Type B pancreatic cell (in vitro differentiated cells): ENCODE measurements around the gene LRFN5. TPM values are rescaled to one million over a fixed set of nuclear protein-coding genes. Genes with fewer than 3 reads are reported as not detected.
"Not testable (repeated sequence)": the region's sequence is repeated elsewhere in the genome, so short reads cannot be mapped to it uniquely, and the experiment has no call there.

Experiments
- DNase-seq: peaks from one replicate; pipeline ENCODE4 v3.0.0; 2021; ENCODE audit warnings: mixed read lengths; ENCODE audit not compliant: unreplicated experiment; ENCODE audit errors: extremely low spot score
- H3K27ac Mint-ChIP-seq: 2 replicates; pipeline ENCODE4 v1.8.0; 2021; ENCODE audit warnings: mild to moderate bottlenecking, mixed read lengths
- H3K27me3 Mint-ChIP-seq: 2 replicates; pipeline ENCODE4 v1.8.0; 2021; ENCODE audit warnings: mixed read lengths
- H3K36me3 Mint-ChIP-seq: 2 replicates; pipeline ENCODE4 v1.8.0; 2021; ENCODE audit warnings: mixed read lengths
- H3K4me1 Mint-ChIP-seq: one replicate; pipeline ENCODE4 v1.8.0; 2021; ENCODE audit warnings: mixed read lengths; ENCODE audit not compliant: unreplicated experiment
- H3K4me3 Mint-ChIP-seq: 2 replicates; pipeline ENCODE4 v1.8.0; 2021; ENCODE audit warnings: mild to moderate bottlenecking, mixed read lengths
- H3K9me3 Mint-ChIP-seq: 2 replicates; pipeline ENCODE4 v1.8.0; 2021; ENCODE audit warnings: mixed read lengths
- total RNA-seq: library from RNA; stranded (reverse); gene quantifications from 2 replicates; pipeline ENCODE4 v1.2.1, GENCODE V29; 2021; ENCODE audit warnings: low replicate concordance
- TF ChIP-seq, protein P1 (sequence below): fragments of 200-600 bp; sonication (generic); conservative IDR thresholded peaks from 2 replicates; pipeline ENCODE4 v1.5.0; 2021; ENCODE audit warnings: antibody characterized with exemption, mild to moderate bottlenecking

The LRFN5 gene
- total RNA-seq, 1 donor from 2014 or later, result 4.6 TPM

DNA sequence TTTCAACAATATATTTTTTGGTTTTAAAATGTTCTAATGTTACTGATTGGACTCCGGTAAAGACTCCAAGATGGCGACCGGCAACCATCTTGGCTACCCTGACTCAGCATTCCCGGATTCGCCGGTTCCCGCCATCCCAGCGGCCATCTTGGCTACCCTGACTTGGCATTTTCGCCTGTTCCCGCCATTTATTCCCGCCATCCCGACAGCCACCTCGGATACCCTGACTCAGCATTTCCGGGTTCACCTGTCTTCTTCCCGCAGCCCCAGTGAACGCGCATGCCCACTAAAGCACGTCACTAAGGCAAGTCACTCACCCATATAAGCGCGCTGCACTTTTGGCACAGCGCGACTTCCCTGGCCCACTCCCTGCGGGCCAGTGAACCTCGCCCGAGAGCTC, 9.0 kb upstream of the LRFN5 start:
- Mint-ChIP-seq H3K27me3 (peaks cover 8% of the 10 kb centered on the region), H3K36me3 (peaks cover 3% of the 10 kb centered on the region), H3K27ac (peak overlapping the region; percentile 68), H3K9me3 (peaks cover 4% of the 10 kb centered on the region), H3K4me3 (peak overlapping the region; percentile 58), H3K4me1 (peaks cover 4% of the 10 kb centered on the region)
- DNase-seq, result no peak
- TF ChIP-seq, protein P1, sequence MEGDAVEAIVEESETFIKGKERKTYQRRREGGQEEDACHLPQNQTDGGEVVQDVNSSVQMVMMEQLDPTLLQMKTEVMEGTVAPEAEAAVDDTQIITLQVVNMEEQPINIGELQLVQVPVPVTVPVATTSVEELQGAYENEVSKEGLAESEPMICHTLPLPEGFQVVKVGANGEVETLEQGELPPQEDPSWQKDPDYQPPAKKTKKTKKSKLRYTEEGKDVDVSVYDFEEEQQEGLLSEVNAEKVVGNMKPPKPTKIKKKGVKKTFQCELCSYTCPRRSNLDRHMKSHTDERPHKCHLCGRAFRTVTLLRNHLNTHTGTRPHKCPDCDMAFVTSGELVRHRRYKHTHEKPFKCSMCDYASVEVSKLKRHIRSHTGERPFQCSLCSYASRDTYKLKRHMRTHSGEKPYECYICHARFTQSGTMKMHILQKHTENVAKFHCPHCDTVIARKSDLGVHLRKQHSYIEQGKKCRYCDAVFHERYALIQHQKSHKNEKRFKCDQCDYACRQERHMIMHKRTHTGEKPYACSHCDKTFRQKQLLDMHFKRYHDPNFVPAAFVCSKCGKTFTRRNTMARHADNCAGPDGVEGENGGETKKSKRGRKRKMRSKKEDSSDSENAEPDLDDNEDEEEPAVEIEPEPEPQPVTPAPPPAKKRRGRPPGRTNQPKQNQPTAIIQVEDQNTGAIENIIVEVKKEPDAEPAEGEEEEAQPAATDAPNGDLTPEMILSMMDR, result no peak

DNA sequence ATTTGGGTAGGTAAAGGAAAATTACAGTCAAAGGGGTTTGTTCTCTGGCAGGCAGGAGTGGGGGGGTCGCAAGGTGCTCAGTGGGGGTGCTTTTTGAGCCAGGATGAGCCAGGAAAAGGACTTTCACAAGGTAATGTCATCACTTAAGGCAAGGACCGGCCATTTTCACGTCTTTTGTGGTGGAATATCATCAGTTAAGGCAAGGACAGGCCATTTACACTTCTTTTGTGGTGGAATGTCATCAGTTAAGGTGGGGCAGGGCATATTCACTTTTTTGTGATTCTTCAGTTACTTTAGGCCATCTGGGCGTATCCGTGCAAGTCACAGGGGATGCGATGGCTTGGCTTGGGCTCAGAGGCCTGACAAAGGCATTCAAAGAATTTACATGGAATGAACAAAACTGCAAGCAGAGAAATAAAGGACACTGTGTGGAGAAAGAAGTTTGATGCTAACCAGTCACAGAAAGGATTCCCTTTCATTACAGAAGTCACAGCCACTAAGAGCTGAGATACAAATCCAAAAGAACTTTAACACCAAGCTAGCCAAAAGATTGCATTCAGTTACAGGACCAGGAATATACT, 6.8 kb upstream of the LRFN5 start:
- not testable (repeated sequence) for H3K9me3 Mint-ChIP-seq, DNase-seq, H3K36me3 Mint-ChIP-seq, H3K4me3 Mint-ChIP-seq, H3K4me1 Mint-ChIP-seq
- Mint-ChIP-seq H3K27me3 (peaks cover 26% of the 10 kb centered on the region), H3K27ac (peak overlapping the region; percentile 46)

DNA sequence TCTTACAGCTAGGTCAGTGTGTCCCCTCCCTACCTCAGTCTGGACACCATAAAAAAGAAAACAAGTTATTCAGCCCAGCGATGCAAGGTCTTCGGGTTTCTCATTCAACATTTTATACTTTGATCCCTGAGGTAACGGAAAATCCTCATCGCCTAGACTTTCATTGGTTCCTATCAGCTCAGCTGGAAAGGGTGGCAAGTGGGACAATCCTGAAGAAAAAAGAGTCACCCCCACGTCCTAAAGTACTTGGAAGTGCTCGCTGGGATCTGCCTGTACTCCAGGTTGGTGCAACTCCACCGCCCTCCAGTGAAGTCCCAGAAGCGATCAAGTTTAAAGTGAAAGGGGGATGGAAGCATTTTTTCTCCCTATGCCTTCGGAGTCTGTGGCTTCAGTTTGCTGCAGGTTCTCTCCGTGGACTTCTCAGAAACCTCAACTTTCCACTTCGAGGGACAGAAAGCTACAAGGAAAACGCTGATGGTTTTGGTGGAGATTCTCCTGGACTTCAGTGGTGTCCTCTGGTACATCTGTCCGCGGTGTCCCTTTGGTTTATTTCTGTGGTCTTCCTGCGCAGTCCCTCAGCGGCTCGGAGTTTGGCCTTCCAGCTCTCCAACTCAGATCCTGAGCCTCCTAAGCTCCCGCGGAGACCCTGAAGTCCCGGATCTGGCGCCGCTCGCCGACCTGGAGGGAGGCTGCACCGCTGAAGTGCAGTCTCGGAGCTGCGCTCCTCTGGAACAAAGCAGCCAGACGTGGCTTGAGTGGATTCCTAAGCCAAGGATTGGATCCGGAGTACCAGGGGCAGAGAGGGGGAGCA, 1.8 kb upstream of the LRFN5 start:
- Mint-ChIP-seq H3K9me3 (peaks cover 4% of the 10 kb centered on the region), H3K4me3 (peak overlapping the region; percentile 88), H3K27ac (peak overlapping the region; percentile 4), H3K27me3 (peaks cover 73% of the 10 kb centered on the region), H3K36me3 (peaks cover 3% of the 10 kb centered on the region), H3K4me1 (peaks cover 38% of the 10 kb centered on the region)
- peak; percentile 81 for DNase-seq
- TF ChIP-seq, protein P1, result no peak

DNA sequence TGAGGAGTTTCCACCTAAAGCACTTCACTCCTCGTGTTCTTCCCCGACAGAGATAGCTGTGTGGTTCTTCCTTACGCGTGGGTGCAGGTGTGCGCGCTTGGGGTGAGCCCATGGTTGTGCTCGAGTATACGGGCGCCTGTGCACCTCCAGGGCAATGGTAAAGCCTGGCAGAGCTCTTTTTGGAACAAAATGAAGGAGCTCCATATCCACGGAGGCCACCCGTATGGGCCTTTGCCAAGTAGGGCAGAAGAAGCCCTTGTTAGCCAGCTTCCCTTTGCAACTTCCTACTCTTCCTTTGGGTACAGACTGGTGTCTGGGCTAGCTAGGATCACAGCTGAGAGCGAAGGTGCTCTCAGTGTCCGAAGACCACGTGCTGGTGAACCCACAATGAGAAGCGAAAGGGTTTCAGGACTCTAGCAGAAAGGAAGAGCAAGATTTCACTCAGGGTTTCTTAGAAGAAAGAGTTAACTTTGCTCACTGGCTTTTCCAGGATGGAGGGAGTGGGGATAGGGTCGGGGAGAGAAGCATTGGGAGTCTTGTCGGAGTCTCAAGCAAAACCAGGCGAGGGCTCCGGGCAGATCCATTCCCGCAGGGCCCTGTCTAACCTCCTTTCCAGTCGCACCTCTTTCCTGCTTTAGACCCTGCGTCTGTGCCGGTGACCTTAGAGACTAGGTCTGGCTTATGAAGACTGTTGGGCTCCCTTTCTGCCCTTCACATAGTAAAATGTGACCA, 960 bp upstream of the LRFN5 start:
- Mint-ChIP-seq H3K27ac (peak overlapping the region; percentile 4), H3K27me3 (peaks cover 78% of the 10 kb centered on the region), H3K4me3 (peak overlapping the region; percentile 88), H3K36me3 (peaks cover under 1% of the 10 kb centered on the region), H3K4me1 (peaks cover 36% of the 10 kb centered on the region), H3K9me3 (peaks cover 1% of the 10 kb centered on the region)
- peak; percentile 69 for DNase-seq
- TF ChIP-seq, protein P1, result no peak

DNA sequence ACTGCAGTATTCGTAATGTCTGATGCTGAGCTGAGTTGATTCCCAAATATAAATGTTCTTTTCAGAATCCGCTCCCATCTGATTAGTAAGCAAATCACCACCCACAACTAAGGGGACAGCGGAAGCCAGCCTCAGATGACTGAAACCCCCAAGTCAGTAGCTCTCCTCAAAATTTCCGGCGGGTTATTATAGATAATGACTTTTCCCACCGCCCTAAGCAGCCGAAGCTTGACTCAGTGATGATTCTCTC, 469 bp upstream of the LRFN5 start:
- TF ChIP-seq, protein P1, result no peak
- no peak for DNase-seq
- Mint-ChIP-seq H3K4me3 (peak overlapping the region; percentile 88), H3K9me3 (no peaks in the 10 kb centered on the region), H3K4me1 (peaks cover 35% of the 10 kb centered on the region), H3K27ac (peak overlapping the region; percentile 4), H3K27me3 (peaks cover 82% of the 10 kb centered on the region), H3K36me3 (no peaks in the 10 kb centered on the region)

DNA sequence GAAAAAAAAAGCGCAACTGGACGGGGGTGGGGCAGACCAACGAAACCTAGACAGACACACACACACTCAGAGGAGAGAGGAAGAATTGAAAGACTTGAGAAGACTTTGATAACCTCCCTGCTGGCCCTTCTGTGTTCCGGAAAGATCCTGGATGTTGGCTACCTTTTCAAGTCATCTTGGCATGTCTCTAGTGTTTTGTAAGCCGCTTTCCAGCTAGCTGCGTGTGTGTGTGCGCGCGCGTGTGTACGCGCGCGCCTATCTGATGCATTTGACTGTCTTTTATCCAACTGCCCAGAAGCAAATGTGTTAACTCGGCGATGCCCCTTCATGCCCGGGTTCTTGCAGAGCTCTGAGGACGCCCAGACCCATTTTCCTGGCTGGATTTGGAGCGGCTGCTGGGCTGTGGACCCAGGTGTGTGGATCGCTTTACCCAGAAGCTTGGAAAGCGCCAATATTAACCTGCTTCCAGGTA, 664 bp downstream of the LRFN5 start:
- peaks cover 35% of the 10 kb centered on the region for H3K4me1 Mint-ChIP-seq
- H3K4me3 Mint-ChIP-seq, result peak overlapping the region; percentile 94
- DNase-seq, result no peak
- TF ChIP-seq, protein P1, result no peak
- no peaks in the 10 kb centered on the region for H3K9me3 Mint-ChIP-seq
- H3K27ac Mint-ChIP-seq, result peak overlapping the region; percentile 51
- H3K36me3 Mint-ChIP-seq, result no peaks in the 10 kb centered on the region
- H3K27me3 Mint-ChIP-seq, result peaks cover 91% of the 10 kb centered on the region
